ENCODE results near the gene INPP5E.

Gene INPP5E

GRCh38 chr9:136439481-136440408 is at the start of gene INPP5E:
INPP5E (minus strand) TSS chr9:136439845; CDS start chr9:136439419, 426 bp downstream.
- peak; percentile 29 for DNase-seq

GRCh38 chr9:136488247-136489214 is 48.9 kb upstream of the INPP5E start:
- peak; percentile 55 for DNase-seq

GRCh38 chr9:136487672-136488071 is 48.0 kb upstream of the INPP5E start:
- DNase-seq = no peak

- DNase-seq = no peak
Observed at GRCh38 chr9:136486823-136487620, 47.4 kb upstream of the INPP5E start.

- DNase-seq = no peak
Observed at GRCh38 chr9:136486131-136486530, 46.5 kb upstream of the INPP5E start.

- peak; percentile 62 for DNase-seq
Observed at GRCh38 chr9:136485049-136486045, 45.7 kb upstream of the INPP5E start.

GRCh38 chr9:136484153-136485048 is 44.8 kb upstream of the INPP5E start:
- no peak for DNase-seq

GRCh38 chr9:136483589-136484152 is 44.0 kb upstream of the INPP5E start:
- DNase-seq = peak; percentile 85

GRCh38 chr9:136482793-136483588 is 43.3 kb upstream of the INPP5E start, which contains the start of gene SEC16A:
SEC16A (minus strand) TSS chr9:136483040; CDS start chr9:136477615, 5,425 bp downstream.
- DNase-seq = peak; percentile 98

GRCh38 chr9:136482046-136482792 is 42.6 kb upstream of the INPP5E start:
- peak; percentile 13 for DNase-seq

GRCh38 chr9:136481558-136481957 is 41.9 kb upstream of the INPP5E start:
- no peak for DNase-seq

- DNase-seq = no peak
Observed at GRCh38 chr9:136476369-136477150, 36.9 kb upstream of the INPP5E start.

GRCh38 chr9:136474974-136475865 is 35.6 kb upstream of the INPP5E start:
- no peak for DNase-seq

- DNase-seq = no peak
Observed at GRCh38 chr9:136474021-136474640, 34.5 kb upstream of the INPP5E start.

- DNase-seq = no peak
Observed at GRCh38 chr9:136473354-136473721, 33.7 kb upstream of the INPP5E start.
